Measurements from ENCODE around the gene GNG14. TPM values are rescaled to one million over a fixed set of nuclear protein-coding genes. Genes with fewer than 3 reads are reported as not detected.

GNG14 gene
- total RNA-seq, 2 experiments from 2014 or later: not detected

DNA sequence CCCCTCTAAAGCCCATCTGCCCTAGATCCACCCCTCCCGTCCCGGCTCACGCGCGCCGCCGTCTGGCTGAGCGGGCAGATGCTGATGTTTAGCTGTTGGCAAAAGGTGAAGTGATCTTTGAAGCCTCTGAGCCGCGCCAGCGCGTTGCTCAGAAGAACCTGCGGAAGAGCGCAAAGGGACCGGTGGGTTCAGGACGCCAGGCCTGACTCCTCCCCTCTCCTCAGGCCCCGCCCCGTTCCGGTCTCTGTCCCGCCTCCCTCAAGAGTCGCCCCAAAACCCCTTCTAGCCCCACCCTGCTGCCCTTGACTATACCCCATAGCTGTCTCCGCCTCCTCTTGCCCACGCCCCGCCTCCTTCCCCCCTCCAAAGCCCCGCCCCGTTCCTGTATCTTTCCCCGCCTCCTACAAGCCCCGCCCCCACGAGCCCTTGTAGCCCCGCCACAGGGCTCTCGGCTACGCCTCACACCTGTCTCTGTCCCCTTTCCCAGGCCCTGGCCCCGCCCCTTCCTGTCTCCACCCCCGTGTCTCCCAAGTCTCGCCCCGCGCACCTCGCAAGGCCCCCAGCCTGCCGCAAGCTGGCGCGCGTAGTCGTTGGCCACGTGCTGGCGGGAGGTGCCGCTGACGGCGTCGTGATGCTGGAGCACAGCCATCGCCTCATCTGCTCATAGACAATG lies 30.8 kb upstream of the GNG14 start:
- Mint-ChIP-seq H3K4me3 (no peak overlapping the region), H3K9me3 (no peaks in the 10 kb centered on the region), H3K27ac (no peak overlapping the region), H3K4me1 (no peaks in the 10 kb centered on the region), H3K36me3 (peaks cover 30% of the 10 kb centered on the region), H3K27me3 (no peaks in the 10 kb centered on the region)
- ATAC-seq (ENCODE audit: low read depth): peak; percentile 7
- DNase-seq: no peak
- POLR2A ChIA-PET: no interaction called here

DNA sequence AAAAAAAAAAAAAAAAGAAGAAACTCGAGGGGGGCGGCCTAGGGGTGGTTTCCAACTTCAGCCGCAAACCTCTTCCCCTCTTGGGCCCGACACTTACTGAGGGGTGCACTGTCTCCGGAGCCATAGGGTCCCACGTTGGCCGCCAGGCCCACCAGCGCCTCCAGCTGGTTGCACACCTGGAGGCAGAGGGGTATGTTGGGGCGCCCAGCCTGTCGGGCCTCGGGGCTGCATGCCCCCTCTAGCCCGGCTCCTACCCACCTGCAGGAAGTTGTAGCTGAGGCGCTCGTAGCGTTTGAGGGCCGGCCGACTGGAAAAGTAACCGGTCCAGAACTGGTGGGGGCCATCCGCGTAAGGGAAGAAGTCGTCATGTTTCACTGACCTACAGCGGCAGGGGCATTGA lies 29.8 kb upstream of the GNG14 start:
- POLR2A ChIA-PET: interaction anchor here (0.6 to 0.8 kb wide), 2 partner anchors 9 to 137 kb away, joined by 3 to 4 read pairs; no protein-coding TSS in a partner anchor
- peaks cover 27% of the 10 kb centered on the region for H3K36me3 Mint-ChIP-seq

DNA sequence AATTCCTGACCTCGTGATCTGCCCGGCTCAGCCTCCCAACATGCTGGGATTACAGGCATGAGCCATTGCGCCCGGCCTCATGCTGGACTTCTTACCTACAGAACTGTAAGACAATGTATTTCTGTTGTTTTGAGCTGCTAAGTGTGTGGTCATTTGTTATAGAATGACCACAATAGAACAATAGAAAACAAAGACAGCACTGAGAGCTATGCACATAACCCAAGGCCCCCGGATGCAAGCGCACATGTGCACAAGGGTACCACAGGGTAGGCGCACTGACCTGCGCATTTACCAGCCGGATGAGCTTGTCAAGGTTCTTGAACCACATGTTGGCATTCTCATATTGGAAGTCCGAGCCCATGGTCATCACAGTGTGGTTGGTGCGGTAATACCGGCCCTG lies 26.8 kb upstream of the GNG14 start:
- Mint-ChIP-seq H3K4me3 (no peak overlapping the region), H3K4me1 (peaks cover 11% of the 10 kb centered on the region), H3K27me3 (no peaks in the 10 kb centered on the region), H3K27ac (no peak overlapping the region), H3K36me3 (peaks cover 24% of the 10 kb centered on the region), H3K9me3 (no peaks in the 10 kb centered on the region)
- DNase-seq: no peak
- POLR2A ChIA-PET: no interaction called here
- ATAC-seq (ENCODE audit: low read depth): no peak

More for the DNA sequence above, 29.8 kb upstream of the GNG14 start:
- ATAC-seq (ENCODE audit: low read depth) (no peak), DNase-seq (no peak)
- no peak overlapping the region for H3K4me3 Mint-ChIP-seq
- H3K27me3 Mint-ChIP-seq: no peaks in the 10 kb centered on the region
- H3K9me3 Mint-ChIP-seq: no peaks in the 10 kb centered on the region
- H3K27ac Mint-ChIP-seq: no peak overlapping the region
- H3K4me1 Mint-ChIP-seq: no peaks in the 10 kb centered on the region

DNA sequence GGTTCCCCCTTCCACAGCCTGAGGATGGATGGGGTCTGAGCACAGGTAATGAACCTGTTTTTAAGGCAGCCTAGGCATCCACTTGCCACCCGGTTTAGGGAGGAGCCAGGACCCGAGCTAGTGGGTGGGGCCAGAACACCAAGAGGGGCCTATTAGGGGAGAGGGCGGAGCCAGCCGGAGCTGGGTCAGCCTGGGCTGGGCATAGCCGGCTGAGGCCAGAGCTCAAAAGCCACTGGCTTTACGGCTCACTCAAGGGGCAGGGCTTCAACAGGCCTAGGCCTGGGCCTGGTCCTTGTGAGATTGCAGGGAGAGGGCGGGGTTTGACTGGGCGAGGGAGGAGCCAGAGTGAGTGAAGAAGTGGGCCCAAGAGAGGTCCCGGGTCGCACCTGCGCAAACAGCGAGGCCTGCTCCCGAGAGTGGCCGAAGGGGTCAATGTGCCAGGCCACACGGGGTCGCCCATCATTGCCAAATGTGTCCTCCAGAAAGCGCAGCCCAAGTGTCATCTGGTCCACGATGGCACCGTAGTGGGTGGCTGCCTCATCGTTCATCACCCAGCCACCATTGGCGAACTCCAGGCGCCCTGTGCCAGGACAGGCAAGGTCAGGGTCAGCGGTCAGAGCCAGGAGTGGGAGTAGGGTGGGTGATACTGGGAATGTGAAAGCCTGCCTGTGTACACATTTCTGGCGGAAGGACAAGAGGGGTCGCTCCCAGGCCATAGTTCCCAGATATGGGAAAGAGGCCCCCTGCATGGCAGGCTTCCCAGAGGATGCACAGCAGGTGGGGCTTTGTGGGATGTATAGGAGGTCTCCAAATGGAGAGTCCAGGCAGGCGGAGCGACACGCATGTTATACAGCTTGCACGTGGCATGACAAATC lies 23.2 kb upstream of the GNG14 start:
- ATAC-seq (ENCODE audit: low read depth) (no peak), DNase-seq (no peak)
- Mint-ChIP-seq H3K27me3 (no peaks in the 10 kb centered on the region), H3K9me3 (no peaks in the 10 kb centered on the region), H3K4me1 (peaks cover 30% of the 10 kb centered on the region), H3K27ac (peak overlapping the region; percentile 82), H3K36me3 (peaks cover 9% of the 10 kb centered on the region), H3K4me3 (peak overlapping the region; percentile 92)
- POLR2A ChIA-PET: interaction anchor here (0.5 to 0.9 kb wide), 3 partner anchors 14 to 42 kb away, joined by 3 to 6 read pairs (median 3); no protein-coding TSS in a partner anchor

DNA sequence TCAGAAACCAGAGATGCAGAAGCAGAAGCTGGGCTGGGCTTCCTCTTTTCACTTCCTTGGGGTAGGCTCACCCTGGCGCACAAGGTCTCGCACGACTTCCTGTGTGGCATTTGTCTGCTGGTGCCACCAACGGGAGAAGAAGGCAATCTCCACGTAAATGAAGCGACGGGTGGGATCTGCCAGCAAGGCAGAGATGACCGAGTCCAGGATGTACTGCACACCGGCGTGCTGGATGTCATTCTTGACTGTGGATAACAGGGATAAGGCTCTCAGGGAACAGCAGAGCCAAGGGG lies 22.6 kb upstream of the GNG14 start:
- POLR2A ChIA-PET: interaction anchor here (0.5 to 0.6 kb wide), 2 partner anchors 13 to 42 kb away, joined by 3 to 6 read pairs; no protein-coding TSS in a partner anchor
- H3K4me1 Mint-ChIP-seq: peaks cover 30% of the 10 kb centered on the region
- H3K36me3 Mint-ChIP-seq: peaks cover 6% of the 10 kb centered on the region
- H3K27ac Mint-ChIP-seq: peak overlapping the region; percentile 82
- H3K27me3 Mint-ChIP-seq: no peaks in the 10 kb centered on the region
- peak overlapping the region; percentile 92 for H3K4me3 Mint-ChIP-seq
- peak; percentile 46 for ATAC-seq (ENCODE audit: low read depth)
- peak; percentile 57 for DNase-seq
- no peaks in the 10 kb centered on the region for H3K9me3 Mint-ChIP-seq

DNA sequence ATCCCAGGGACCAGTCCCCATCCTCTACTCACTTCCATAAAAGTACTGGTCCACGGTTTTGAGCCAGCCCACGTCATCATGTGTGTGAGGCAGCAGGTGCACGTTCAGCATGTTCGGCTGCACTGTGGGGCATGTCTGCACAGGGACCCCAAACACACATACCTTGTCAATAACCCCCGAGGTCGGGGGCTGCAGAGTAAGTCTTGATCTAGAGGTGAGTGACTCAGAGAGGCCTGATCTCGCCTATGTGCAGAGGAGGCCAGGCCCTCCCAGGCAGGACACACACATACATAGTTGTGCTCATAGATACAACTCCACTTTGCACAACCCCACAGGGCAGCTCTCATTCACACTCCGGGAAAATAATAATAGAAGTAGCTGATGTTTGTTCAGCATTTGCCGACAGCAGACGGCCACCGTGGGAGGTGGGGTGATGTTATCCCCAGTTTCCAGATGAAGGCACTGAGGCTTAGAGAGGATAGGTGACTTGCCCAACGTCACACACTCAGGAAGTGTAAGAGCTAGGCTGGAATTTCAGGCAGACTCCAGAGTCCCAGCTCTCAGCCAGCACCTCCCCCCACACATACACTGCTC lies 22.0 kb upstream of the GNG14 start:
- DNase-seq: peak; percentile 52
- Mint-ChIP-seq H3K36me3 (peaks cover 6% of the 10 kb centered on the region), H3K4me3 (peak overlapping the region; percentile 92), H3K27ac (peak overlapping the region; percentile 82), H3K27me3 (no peaks in the 10 kb centered on the region), H3K9me3 (no peaks in the 10 kb centered on the region), H3K4me1 (peaks cover 33% of the 10 kb centered on the region)
- POLR2A ChIA-PET: interaction anchor here (0.5 to 1.6 kb wide), 7 partner anchors 13 to 101 kb away, joined by 3 to 6 read pairs (median 4); partner anchors contain the start of genes TNPO2 and ZNF490
- ATAC-seq (ENCODE audit: low read depth): peak; percentile 12

DNA sequence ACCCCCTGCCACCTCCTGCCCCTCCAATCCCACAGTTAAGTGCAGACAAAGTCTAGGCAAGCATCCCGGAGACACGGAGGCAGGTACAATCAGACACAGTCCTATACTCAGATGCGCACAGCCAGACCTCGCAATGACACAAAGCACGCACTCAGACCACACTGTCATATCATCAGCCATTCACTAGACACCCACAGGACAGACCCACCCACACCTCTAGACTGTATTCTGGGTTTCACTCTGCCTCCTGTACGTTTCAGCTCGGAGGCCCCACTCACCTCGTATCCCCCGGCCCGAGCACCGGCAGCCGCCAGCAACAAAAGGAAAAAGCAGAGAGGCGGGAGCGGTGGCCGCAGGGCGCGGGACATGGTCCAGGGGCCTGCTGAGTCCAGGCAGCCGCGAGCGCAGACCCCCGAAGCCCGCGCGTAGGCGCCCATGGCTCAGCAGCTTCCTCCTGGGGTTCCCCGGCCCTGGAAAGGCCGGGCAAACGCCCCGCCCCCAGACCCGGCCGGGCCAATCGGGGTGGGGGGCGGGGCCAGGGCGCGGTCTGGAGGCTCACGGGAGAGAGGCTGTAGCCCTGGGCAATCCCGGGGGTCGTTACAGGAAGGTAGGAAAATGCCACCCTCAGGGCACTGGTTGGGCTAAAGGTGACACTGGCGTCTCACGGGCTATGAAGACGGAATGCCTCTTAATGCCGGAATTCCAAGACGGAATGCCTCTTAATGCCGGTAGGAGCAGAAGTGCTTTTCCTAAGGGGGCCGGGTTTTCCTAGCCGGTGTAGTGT lies 21.3 kb upstream of the GNG14 start, which contains the start of the genes MAN2B1 and WDR83:
Gene MAN2B1, minus strand, starts transcription at position 478 of the 784 bp plus-strand sequence. Its CDS starts 41 bp downstream, at position 437.
Gene WDR83, plus strand, starts transcription at position 543 of the 784 bp plus-strand sequence. CDS start 2,984 bp downstream, outside the sequence.
- peaks cover 33% of the 10 kb centered on the region for H3K4me1 Mint-ChIP-seq
- no peaks in the 10 kb centered on the region for H3K27me3 Mint-ChIP-seq
- DNase-seq: peak; percentile 86
- peak within 1 kb of the TSS; percentile 92 for H3K4me3 Mint-ChIP-seq
- ATAC-seq (ENCODE audit: low read depth): peak; percentile 65
- no peaks in the 10 kb centered on the region for H3K9me3 Mint-ChIP-seq
- peaks cover 6% of the 10 kb centered on the region for H3K36me3 Mint-ChIP-seq
- peak within 1 kb of the TSS; percentile 82 for H3K27ac Mint-ChIP-seq
- POLR2A ChIA-PET: interaction anchor here (1.0 to 1.6 kb wide), 5 partner anchors 27 to 102 kb away, joined by 3 to 6 read pairs (median 4); partner anchors contain the start of genes TNPO2 and ZNF490

DNA sequence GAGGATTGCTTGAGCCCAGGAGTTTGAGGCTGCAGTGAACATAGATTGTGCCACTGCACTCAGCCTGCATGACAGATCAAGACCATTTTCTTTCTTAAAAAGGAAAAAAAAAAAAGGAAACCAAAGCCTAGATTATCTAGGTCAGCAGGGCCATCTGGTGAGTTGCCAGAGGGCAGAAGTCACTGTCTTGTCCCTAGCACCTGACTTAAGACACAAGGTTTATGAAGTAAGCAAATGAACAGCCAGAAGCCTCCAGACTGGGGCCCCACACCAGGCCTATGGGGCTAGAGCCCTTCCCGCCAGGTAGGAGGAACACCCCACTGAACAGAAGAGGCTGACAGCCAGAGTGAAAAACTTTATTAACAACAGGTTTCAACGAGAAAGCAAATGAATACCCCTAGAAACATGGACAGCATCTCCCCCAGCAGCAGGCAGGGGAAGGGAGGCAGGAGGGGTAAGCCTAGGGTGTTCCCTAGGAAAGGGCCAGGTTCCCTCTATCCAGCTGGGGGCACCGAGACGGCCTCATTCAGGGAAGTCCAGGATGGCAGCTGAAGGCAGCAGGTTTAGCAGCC lies 20.0 kb upstream of the GNG14 start:
- H3K27ac Mint-ChIP-seq: peak overlapping the region; percentile 100
- H3K4me3 Mint-ChIP-seq: peak overlapping the region; percentile 99
- ATAC-seq (ENCODE audit: low read depth): no peak
- H3K4me1 Mint-ChIP-seq: peaks cover 37% of the 10 kb centered on the region
- H3K36me3 Mint-ChIP-seq: peaks cover 10% of the 10 kb centered on the region
- no peaks in the 10 kb centered on the region for H3K27me3 Mint-ChIP-seq
- no peaks in the 10 kb centered on the region for H3K9me3 Mint-ChIP-seq
- no peak for DNase-seq
- POLR2A ChIA-PET: interaction anchor here (0.8 to 1.9 kb wide), 5 partner anchors 9 to 66 kb away, joined by 3 to 9 read pairs (median 5); partner anchors contain the start of genes ZNF490 and ZNF791

DNA sequence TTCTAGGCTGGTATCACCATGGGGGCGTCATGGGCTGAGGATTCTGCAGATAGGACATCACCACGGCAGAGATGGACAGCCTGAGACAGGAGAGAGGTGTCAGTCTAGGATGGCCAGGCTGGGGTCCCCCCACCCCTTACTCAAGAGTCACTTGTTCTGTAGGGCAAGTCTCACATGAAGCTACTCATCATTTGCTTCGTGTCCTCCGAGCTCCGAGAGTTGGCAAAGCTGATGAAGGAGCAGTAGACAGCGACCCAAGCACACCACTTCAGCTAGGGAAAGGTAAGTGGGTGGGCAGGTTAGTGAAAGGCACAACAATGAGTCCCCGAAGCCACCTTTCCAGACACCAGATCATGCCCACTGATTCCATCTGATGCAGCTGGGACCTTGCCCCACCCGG lies 19.5 kb upstream of the GNG14 start:
- peak overlapping the region; percentile 99 for H3K4me3 Mint-ChIP-seq
- H3K36me3 Mint-ChIP-seq: peaks cover 10% of the 10 kb centered on the region
- H3K9me3 Mint-ChIP-seq: no peaks in the 10 kb centered on the region
- peak overlapping the region; percentile 100 for H3K27ac Mint-ChIP-seq
- POLR2A ChIA-PET: interaction anchor here (0.8 to 2.2 kb wide), 7 partner anchors 8 to 66 kb away, joined by 3 to 19 read pairs (median 5); partner anchors contain the start of genes DHPS, ZNF490 and ZNF791
- DNase-seq (no peak), ATAC-seq (ENCODE audit: low read depth) (no peak)
- H3K4me1 Mint-ChIP-seq: peaks cover 37% of the 10 kb centered on the region
- no peaks in the 10 kb centered on the region for H3K27me3 Mint-ChIP-seq

DNA sequence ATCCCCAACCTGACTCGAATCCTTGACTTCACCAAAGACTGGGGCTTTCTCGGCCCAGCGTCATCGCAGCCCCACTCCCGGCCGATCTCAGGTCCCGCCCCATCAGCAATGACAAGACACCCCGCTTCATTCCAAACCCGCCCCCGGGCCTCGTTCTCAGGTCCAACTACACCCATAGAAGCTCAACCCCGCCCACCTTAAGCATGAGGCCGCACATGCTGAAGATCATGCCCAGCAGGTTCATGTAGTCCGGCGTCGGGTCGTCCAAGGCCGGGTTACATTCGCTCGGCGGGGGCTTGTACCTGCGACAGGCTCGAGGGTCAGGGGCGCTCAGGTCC lies 18.9 kb upstream of the GNG14 start:
- POLR2A ChIA-PET: interaction anchor here (0.5 to 2.2 kb wide), 10 partner anchors 8 to 306 kb away, joined by 3 to 19 read pairs (median 4); partner anchors contain the start of genes DHPS, ZNF490 and ZNF791
- peak overlapping the region; percentile 100 for H3K27ac Mint-ChIP-seq
- peaks cover 7% of the 10 kb centered on the region for H3K36me3 Mint-ChIP-seq
- DNase-seq (peak; percentile 68), ATAC-seq (ENCODE audit: low read depth) (peak; percentile 29)
- peak overlapping the region; percentile 99 for H3K4me3 Mint-ChIP-seq
- no peaks in the 10 kb centered on the region for H3K27me3 Mint-ChIP-seq
- H3K9me3 Mint-ChIP-seq: no peaks in the 10 kb centered on the region
- H3K4me1 Mint-ChIP-seq: peaks cover 37% of the 10 kb centered on the region

DNA sequence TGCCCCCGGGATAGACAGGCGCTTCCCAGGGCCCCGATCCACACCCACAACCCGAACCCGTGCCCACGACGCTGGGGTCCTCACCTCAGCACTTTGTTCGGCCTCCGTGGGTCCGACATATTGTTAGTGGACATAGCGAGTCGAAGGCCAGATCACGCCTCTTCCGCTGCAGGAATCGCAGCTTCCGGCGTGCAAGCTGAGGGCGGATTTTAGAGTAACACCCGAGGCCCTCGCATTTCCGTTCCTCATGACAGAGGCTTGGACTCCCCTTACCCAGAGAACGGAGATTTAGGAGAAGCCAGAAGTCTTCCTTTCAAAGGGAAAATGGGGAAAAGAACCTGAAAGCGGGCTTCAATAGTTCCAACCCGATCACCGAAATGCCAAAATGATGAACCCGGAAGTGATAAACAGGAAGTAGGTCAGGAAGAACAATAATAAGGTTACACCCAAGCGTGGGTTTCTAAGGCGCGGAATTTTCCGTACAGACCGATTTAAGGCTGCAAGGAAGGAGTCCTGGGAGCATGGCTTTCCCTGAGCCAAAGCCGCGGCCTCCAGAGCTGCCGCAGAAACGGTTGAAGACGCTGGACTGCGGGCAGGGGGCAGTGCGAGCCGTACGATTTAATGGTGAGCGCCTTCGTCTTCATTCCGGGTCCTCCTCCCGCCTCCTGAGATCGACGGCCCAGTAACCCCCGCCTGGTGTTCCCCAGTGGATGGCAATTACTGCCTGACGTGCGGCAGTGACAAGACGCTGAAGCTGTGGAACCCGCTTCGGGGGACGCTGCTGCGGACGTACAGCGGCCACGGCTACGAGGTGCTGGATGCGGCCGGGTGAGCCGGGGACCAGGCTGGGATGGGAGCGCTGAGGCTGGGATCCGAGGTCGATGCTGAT lies 18.3 kb upstream of the GNG14 start:
- POLR2A ChIA-PET: interaction anchor here (0.5 to 2.2 kb wide), 9 partner anchors 12 to 306 kb away, joined by 3 to 19 read pairs (median 5); partner anchors contain the start of genes DHPS, ZNF490 and ZNF791
- no peaks in the 10 kb centered on the region for H3K27me3 Mint-ChIP-seq
- ATAC-seq (ENCODE audit: low read depth) (peak; percentile 22), DNase-seq (peak; percentile 80)
- H3K9me3 Mint-ChIP-seq: no peaks in the 10 kb centered on the region
- peak overlapping the region; percentile 100 for H3K27ac Mint-ChIP-seq
- H3K4me3 Mint-ChIP-seq: peak overlapping the region; percentile 99
- peaks cover 35% of the 10 kb centered on the region for H3K4me1 Mint-ChIP-seq
- peaks cover 9% of the 10 kb centered on the region for H3K36me3 Mint-ChIP-seq
